ENCODE data around the gene ABCA6.

The ABCA6 gene

DNA sequence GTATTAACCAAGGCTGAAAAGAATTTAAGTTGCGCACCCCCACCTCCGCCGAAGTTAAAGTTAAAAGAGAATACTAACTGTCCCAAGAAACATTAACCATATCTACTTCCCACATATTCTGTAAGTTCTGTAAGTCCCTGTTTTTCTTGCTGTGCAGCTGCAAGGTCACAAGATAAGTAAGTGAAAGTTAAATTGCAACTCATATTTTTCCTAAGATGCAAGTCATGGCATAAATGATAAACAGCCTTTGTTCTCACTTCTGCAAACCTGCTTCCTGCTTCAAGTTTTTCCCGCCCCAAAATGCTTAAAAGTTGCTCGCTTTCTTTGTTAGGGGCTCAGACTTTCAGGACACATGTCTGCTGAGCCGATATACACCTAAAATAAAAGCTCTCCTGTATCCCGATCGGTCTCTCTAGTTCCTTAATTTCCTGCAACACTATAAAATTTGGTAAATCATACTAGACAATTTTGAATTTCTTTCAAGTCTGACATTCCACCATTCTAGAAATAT lies 48.4 kb downstream of the ABCA6 start:
- TF ChIP-seq, protein P1, sequence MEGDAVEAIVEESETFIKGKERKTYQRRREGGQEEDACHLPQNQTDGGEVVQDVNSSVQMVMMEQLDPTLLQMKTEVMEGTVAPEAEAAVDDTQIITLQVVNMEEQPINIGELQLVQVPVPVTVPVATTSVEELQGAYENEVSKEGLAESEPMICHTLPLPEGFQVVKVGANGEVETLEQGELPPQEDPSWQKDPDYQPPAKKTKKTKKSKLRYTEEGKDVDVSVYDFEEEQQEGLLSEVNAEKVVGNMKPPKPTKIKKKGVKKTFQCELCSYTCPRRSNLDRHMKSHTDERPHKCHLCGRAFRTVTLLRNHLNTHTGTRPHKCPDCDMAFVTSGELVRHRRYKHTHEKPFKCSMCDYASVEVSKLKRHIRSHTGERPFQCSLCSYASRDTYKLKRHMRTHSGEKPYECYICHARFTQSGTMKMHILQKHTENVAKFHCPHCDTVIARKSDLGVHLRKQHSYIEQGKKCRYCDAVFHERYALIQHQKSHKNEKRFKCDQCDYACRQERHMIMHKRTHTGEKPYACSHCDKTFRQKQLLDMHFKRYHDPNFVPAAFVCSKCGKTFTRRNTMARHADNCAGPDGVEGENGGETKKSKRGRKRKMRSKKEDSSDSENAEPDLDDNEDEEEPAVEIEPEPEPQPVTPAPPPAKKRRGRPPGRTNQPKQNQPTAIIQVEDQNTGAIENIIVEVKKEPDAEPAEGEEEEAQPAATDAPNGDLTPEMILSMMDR (IDR thresholded peaks at IDR 0.05; ENCODE audit: borderline replicate concordance, extremely low read depth, low read length, poor library complexity, severe bottlenecking): no peak
- TF ChIP-seq EZH2 (IDR thresholded peaks at IDR 0.05; ENCODE audit: borderline replicate concordance, low read depth, low read length, severe bottlenecking): no peak
- no peak overlapping the region for H3K27ac ChIP-seq (ENCODE audit: low read length)
- H3K4me3 ChIP-seq (ENCODE audit: low read depth in 1 of 2, low read length in 2 of 2): no peak overlapping the region
- H2AFZ ChIP-seq (ENCODE audit: low read depth, low read length): no peak overlapping the region
- H3K79me2 ChIP-seq (ENCODE audit: insufficient read depth, low read length): no peaks in the 10 kb centered on the region
- no peaks in the 10 kb centered on the region for H3K36me3 ChIP-seq (ENCODE audit: insufficient read depth, low read length)
- H3K9me3 ChIP-seq (ENCODE audit: insufficient read depth, low read length, severe bottlenecking): no peaks in the 10 kb centered on the region
- H3K4me2 ChIP-seq (ENCODE audit: insufficient read depth, low read length): no peak overlapping the region
- H3K27me3 ChIP-seq (ENCODE audit: insufficient read depth, low read length, poor library complexity): peaks cover 11% of the 10 kb centered on the region
- H3K4me1 ChIP-seq (ENCODE audit: insufficient read depth, low read length): no peaks in the 10 kb centered on the region
- H3K9ac ChIP-seq (ENCODE audit: low read depth, low read length): no peak overlapping the region
- no peak for ATAC-seq (ENCODE audit: insufficient read depth, low read depth)
- H4K20me1 ChIP-seq (ENCODE audit: insufficient read depth, low read length): no peaks in the 10 kb centered on the region
- no peak for DNase-seq

DNA sequence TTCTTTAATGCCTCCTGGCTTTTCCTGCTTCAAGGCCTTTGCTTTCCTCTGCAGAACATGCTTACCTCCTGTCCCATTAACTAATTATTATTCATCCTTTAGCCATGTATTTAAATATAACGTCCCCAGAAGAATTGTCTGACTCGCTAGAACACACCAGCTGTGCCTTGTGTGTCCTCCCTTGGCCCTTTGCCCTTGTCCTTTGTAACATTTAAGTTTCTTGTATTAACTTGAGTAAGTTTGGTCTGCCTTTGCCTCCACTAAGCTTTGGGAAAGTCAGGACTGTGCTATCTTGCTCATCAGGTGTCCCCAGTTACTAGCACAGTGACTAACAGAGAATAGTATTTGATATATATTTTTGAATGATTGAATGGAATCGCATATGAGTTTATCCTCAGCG lies 51.3 kb downstream of the ABCA6 start:
- Histone ChIP-seq H3K9ac (ENCODE audit: low read depth, low read length) (no peak overlapping the region), H3K4me2 (ENCODE audit: insufficient read depth, low read length) (no peak overlapping the region), H3K27ac (ENCODE audit: low read length) (no peak overlapping the region), H3K4me1 (ENCODE audit: insufficient read depth, low read length) (no peaks in the 10 kb centered on the region), H3K9me3 (ENCODE audit: insufficient read depth, low read length, severe bottlenecking) (no peaks in the 10 kb centered on the region), H3K27me3 (ENCODE audit: insufficient read depth, low read length, poor library complexity) (peaks cover 11% of the 10 kb centered on the region), H3K4me3 (ENCODE audit: low read depth in 1 of 2, low read length in 2 of 2) (no peak overlapping the region), H2AFZ (ENCODE audit: low read depth, low read length) (no peak overlapping the region), H3K79me2 (ENCODE audit: insufficient read depth, low read length) (no peaks in the 10 kb centered on the region), H3K36me3 (ENCODE audit: insufficient read depth, low read length) (no peaks in the 10 kb centered on the region), H4K20me1 (ENCODE audit: insufficient read depth, low read length) (no peaks in the 10 kb centered on the region)
- ATAC-seq (ENCODE audit: insufficient read depth, low read depth) (no peak), DNase-seq (no peak)
- no peak for TF ChIP-seq EZH2 (IDR thresholded peaks at IDR 0.05; ENCODE audit: borderline replicate concordance, low read depth, low read length, severe bottlenecking)
- TF ChIP-seq, protein P1 (IDR thresholded peaks at IDR 0.05; ENCODE audit: borderline replicate concordance, extremely low read depth, low read length, poor library complexity, severe bottlenecking): no peak

DNA sequence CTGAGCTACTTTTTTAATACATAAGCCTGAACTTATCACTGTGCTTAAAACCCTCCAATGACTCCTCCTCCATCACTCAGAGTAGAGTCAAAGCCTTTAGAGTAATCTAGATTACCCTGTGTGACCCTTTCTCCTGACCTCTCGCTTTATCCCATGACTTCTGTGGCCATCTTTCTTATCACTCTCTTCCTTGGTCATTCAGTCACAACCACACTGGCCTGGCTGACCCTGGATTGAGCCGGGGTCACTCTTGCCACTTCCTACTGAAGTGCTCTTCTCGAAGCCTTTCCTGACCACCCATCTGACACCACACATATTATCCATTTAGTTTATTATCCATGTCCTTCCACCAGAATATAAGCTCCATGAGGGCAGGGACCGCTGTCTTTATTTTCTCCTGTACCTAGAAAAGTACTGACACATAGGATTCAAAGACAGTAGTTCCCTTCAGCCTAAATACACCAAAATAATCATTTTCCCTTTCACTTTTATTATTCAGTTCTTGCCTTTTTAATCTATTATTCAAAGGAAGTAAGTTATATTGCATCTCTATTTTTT lies 53.0 kb downstream of the ABCA6 start:
- ATAC-seq (ENCODE audit: insufficient read depth, low read depth): no peak
- H4K20me1 ChIP-seq (ENCODE audit: insufficient read depth, low read length): no peaks in the 10 kb centered on the region
- TF ChIP-seq, protein P1 (IDR thresholded peaks at IDR 0.05; ENCODE audit: borderline replicate concordance, extremely low read depth, low read length, poor library complexity, severe bottlenecking): no peak
- no peak for TF ChIP-seq EZH2 (IDR thresholded peaks at IDR 0.05; ENCODE audit: borderline replicate concordance, low read depth, low read length, severe bottlenecking)
- H3K27me3 ChIP-seq (ENCODE audit: insufficient read depth, low read length, poor library complexity): peaks cover 5% of the 10 kb centered on the region
- H3K9me3 ChIP-seq (ENCODE audit: insufficient read depth, low read length, severe bottlenecking): no peaks in the 10 kb centered on the region
- no peak for DNase-seq
- no peak overlapping the region for H3K9ac ChIP-seq (ENCODE audit: low read depth, low read length)
- H3K27ac ChIP-seq (ENCODE audit: low read length): no peak overlapping the region
- H3K4me3 ChIP-seq (ENCODE audit: low read depth in 1 of 2, low read length in 2 of 2): no peak overlapping the region
- H3K4me2 ChIP-seq (ENCODE audit: insufficient read depth, low read length): no peak overlapping the region
- H2AFZ ChIP-seq (ENCODE audit: low read depth, low read length): no peak overlapping the region
- H3K79me2 ChIP-seq (ENCODE audit: insufficient read depth, low read length): no peaks in the 10 kb centered on the region
- no peaks in the 10 kb centered on the region for H3K36me3 ChIP-seq (ENCODE audit: insufficient read depth, low read length)
- no peaks in the 10 kb centered on the region for H3K4me1 ChIP-seq (ENCODE audit: insufficient read depth, low read length)

Data from DND-41 (cell line).